ENCODE results near the gene PNPLA2. TPM values are rescaled to one million over a fixed set of nuclear protein-coding genes. Genes with fewer than 3 reads are reported as not detected.

The PNPLA2 gene
- total and polyA plus RNA-seq, 2 of the 8 experiments (the other 6 are each of a cell fraction or from before 2014, with no cell fraction given) = 30.9 to 62.1 TPM

DNA sequence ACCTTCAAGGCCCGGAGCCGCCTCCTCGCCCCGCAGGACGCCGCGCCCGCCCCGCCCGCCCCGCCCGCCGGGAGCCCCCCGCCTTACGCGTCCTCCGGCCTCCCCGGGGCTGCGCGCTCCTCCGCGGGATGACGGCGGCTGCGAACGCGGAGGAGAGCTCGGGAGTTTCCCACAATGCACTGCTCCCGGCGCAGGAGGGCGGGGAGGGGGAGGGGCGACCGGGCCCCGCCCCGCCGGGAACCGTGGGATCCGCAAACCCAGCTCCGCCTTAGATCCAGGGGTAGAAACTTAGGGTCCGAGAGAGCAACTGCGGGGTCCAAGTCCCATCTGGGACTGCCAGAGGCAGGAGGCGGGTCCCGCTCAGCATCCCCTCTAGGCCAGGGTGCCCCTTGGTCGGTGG is 28.8 kb upstream of the PNPLA2 start, which contains the start of gene CEND1 (continued):
- TF ChIP-seq PHF8 (conservative IDR thresholded peaks at IDR 0.05; ENCODE audit: low read depth, low read length) (no peak), YY1 (IDR thresholded peaks at IDR 0.05; ENCODE audit: low read depth, low read length) (peak; percentile 57; the same call in 1 of the 2 replicates), SP2 (IDR thresholded peaks at IDR 0.05; ENCODE audit: low read length) (no peak), POLR2A (IDR thresholded peaks at IDR 0.05; ENCODE audit: control extremely low read depth in 1 of 2, low read depth in 2 of 2, low read length in 2 of 2) (no peak), KDM1A (IDR thresholded peaks at IDR 0.05; ENCODE audit: borderline replicate concordance, low read length) (peak; percentile 24; the same call in 1 of the 2 replicates), SIRT6 (IDR thresholded peaks at IDR 0.05; ENCODE audit: low read length) (no peak), SP1 (IDR thresholded peaks at IDR 0.05; ENCODE audit: low read depth, low read length) (0 out of 2 replicates have a peak, but pooled peaks have one; percentile 14), HDAC6 (IDR thresholded peaks at IDR 0.05; ENCODE audit: low read depth, low read length) (no peak), CTBP2 (IDR thresholded peaks at IDR 0.05; ENCODE audit: borderline replicate concordance, insufficient read depth, insufficient read length, low read length) (peak; percentile 66), KDM4A (IDR thresholded peaks at IDR 0.05; ENCODE audit: low read depth, low read length, severe bottlenecking) (no peak)

All from H1 (cell line).